T-helper 9 cell (primary cell): ENCODE results near the gene GJB1.
"Not testable (repeated sequence)": the region's sequence is repeated elsewhere in the genome, so short reads cannot be mapped to it uniquely, and the experiment has no call there.

Experiments used
- DNase-seq: peaks from one replicate; pipeline ENCODE4 v3.0.0-alpha.2; 2020

GJB1 gene

GRCh38 chrX:71256856-71257255 is 33.8 kb downstream of the GJB1 start:
- DNase-seq: no peak

- not testable (repeated sequence) for DNase-seq
Observed at GRCh38 chrX:71268624-71269023, 45.6 kb downstream of the GJB1 start.

- DNase-seq: no peak
Observed at GRCh38 chrX:71269801-71270395, 46.9 kb downstream of the GJB1 start.

GRCh38 chrX:71272313-71272712 is 49.3 kb downstream of the GJB1 start:
- DNase-seq: not testable (repeated sequence)
